GM15510 (cell line): ENCODE data around the gene FNDC1.

Source experiments
- POLR2A ChIP-seq: IDR thresholded peaks from 3 replicates; pipeline ENCODE4 v1.6.1; 2011; ENCODE audit warnings: borderline replicate concordance; ENCODE audit not compliant: insufficient read length; ENCODE audit errors: extremely low read depth

Gene FNDC1

GRCh38 chr6:159149641-159150040, 19.6 kb upstream of the FNDC1 start:
- no peak for TF ChIP-seq POLR2A

- no peak for TF ChIP-seq POLR2A
Observed at GRCh38 chr6:159151266-159151855, 17.8 kb upstream of the FNDC1 start.

- TF ChIP-seq POLR2A = no peak
Observed at GRCh38 chr6:159152041-159152440, 17.2 kb upstream of the FNDC1 start.

DNA sequence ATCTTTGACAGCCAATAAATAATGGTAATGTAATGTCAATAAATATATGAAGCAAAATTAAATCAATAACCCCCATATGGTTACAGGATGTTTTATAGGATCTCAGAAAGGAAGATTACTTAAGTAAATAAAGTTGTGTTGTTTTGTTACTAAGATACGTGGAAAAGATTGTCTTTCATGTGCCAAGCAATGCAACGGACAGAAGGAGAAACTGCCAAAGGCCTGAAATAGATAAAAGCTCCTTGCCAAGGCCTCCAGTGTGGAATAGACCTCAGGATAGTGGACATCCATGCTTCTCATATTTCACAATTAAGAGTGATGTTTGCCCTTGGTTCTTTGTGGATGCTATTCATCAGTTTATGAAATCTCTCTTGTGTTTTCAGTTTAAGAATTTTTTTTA, 16.4 kb upstream of the FNDC1 start:
- no peak for TF ChIP-seq POLR2A

GRCh38 chr6:159155679-159156078, 13.5 kb upstream of the FNDC1 start:
- TF ChIP-seq POLR2A = no peak

DNA sequence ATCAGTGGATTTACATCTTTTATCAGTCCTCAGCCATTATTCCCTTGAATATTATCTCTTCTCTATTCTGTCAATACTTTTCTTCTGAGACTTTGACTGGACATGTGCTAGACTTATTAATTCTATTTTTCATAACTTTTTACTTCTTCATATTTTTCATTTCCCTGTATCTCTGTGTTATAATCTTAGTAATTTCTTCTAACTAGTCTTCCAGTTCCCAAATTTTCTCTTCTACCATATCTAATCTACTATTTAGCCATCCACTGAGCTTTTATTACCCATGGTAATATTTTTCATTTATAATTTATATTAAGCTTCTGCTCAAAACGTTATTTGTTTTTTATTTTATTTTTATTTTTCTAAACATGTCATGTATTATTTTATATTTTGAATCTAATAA, 13.1 kb upstream of the FNDC1 start:
- TF ChIP-seq POLR2A = no peak

DNA sequence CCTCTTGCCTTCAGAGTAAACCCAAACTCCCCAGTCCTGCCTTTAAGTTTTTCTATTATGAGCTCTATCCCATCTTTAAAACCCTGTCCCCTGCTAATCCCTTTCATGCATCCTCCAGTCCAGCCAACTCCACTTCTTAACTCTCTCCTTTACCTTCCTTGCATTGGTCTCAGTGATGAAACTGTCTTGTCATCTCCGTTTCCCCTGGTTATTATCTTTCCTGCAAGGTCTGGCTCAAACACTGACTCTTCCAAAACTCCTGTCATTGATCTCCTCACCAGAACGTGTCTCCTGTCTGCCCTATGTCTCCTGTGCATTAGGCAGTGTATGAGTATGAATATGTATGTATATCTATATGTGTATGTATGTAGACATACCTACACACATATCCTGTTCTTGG, 11.8 kb upstream of the FNDC1 start:
- TF ChIP-seq POLR2A = no peak

DNA sequence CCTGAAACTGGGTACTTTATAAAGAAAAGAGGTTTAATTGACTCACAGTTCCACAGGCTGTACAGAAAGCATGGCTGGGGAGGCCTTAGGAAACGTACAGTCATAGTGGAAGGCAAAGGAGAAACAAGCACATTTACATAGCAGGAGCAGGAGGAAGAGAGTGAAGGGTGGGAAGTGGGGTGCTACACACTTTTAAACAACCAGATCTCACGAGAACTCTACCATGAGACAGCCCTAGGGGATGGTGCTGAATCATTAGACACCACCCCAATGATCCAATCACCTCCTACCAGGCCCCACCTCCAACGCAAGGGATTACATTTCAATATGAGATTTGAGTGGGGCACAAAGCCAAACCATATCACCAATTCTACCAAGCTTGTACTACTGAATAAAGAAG, 7.4 kb upstream of the FNDC1 start:
- no peak for TF ChIP-seq POLR2A

DNA sequence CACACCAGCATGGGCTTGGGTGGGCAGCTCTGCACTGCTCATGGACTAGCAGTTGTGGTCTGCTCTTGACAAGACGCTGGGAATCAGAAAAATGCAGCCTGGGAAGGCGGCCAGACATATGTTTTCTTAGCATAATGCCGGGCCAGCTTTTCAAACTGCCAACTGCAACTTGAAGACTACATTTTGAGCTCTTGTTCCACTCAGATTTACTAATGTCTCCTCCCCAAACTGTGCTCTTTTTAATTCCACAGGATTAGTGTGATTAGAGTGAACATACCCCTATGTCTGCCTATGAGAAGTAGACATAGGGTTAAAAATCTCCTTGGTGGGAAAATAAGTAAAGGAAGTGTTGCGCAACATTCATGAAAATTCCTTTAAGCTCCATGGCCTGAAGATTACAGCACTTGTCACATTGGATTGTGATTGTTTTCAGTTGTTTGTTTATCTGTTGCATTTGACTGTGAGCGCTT, 5.3 kb upstream of the FNDC1 start:
- no peak for TF ChIP-seq POLR2A

DNA sequence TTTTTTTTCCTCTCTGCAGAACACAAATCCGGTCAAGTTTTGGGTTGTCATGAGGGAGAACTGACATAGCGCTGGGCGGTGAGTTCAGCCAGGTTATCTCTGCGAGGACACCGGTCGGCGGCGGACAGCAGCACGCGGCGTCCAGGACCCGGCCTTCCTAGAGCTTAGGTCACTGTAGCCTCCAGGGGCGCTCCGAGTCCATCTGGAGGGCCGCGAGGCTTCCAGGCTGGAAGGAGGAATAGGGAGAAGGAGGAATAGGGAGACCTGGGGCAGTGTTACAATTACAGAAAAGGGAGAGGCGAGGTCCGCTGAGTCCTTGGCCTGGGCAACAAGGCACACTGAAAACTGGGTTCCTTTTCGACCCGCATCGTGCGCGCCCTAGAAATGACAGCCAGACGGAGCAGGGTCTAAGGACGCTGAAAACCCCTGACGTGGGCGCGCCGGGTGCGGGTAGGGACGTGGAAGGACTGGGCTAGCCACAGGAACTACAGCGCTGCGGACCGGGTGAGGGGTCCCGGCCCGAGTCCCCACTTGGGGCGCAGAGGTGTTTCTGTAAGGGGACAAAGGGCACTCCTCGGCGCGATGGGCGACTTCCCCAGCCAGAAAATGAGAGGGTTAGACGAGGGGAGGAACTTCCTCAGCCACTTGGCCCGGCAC, 536 bp upstream of the FNDC1 start:
- TF ChIP-seq POLR2A = no peak

DNA sequence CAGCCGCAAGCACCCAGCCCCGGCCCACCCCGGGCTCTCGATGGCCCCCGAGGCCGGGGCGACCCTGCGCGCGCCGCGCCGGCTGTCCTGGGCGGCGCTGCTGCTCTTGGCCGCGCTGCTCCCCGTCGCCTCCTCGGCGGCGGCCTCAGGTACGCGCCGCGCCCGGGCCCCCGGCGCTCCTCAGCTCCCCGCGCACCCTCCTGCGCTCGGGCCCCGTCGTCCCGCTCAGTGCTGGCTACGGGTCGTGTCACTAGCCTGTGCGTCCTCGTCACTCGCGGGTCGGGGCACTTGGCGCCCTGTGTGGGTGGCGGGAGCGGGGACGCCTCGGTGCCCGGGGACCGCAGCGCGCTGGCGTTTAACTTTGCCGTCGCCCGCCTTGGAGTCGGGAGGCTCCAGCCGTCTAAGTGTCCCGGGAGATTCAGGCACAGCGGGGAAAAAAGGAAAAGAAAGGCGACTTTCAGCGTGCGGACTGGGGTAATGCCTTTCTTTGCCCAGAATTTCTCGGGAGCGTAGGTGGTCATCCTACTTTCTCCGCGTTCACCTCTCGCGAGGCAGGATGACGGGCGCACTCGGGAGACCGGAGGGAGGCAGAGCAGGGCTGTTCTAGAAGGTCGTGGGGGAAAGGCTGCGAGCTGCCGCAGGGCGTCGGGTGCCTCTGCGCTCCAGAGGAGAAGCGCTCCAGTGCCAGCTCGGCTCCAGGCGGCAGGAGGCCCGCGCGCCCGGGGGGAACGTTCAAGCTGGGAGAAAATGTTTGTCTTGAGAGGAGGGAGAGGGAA, 545 bp downstream of the FNDC1 start:
- no peak for TF ChIP-seq POLR2A

DNA sequence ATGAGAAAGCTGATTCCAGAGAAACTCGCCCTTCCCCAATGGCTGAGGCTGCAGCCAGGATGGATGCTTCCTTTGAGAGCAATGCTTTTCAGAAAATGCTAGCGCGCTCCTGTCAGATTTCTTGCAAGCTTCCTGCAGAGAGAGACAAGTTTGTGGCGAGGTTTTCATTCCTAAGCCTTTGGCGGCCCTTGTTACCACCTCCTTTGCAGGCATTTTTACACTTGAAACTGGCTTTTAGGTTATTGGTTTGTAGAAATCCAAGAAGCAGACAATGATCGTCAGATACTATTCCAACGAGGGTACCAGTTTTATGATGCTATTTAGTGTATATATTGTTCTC, 1.1 kb downstream of the FNDC1 start:
- TF ChIP-seq POLR2A = no peak

DNA sequence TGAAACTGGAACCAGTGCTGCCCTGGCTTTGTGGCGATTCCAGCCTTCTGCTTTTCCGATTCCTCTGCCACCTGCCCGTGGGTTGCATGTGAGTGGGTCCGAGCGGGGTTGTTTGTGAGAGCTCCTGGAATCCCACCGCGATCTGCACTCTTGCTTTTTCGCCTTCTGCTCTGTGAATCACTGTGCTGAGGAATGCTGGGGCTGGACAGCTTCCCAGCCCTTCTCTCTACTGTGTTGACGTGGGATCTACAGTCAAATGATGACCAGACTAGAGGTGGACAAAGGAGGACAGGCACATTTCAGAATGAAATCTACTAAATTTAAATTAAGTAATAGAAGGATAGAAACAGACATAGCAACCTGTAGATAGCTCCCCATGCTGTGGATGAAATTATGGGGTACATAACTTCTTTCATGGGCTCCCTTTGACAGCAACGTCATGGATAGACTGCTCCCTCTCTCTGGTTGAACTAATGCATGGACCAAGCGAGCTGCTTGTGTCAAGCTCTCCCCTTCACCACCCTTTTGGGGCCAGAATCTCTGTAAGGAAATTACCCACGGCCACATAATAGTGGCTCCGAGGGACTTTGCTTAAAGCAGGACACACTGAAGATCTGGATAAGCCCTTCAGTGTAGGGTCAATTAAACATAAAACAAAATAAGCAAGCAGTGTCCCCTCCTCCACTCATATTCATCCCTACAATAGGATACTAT, 2.0 kb downstream of the FNDC1 start:
- TF ChIP-seq POLR2A = no peak

DNA sequence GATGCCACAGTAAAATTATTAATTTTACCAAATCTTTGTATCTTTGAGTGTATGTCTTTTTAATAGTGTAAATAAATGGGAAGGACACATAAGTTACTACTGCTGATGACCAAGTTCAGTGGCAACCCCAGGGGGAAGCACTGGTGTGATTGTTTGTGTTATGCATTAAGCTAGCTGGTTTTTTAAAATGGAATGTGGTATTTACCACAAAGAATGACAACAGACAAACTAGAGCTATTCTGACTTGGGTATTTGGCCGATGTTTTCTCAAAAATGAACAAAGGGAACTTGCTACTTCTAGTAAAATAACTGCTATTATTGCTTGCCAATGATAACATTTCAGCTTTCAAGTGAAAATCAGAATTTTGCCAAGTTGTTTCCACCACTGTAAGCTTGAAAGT, 2.9 kb downstream of the FNDC1 start:
- no peak for TF ChIP-seq POLR2A

DNA sequence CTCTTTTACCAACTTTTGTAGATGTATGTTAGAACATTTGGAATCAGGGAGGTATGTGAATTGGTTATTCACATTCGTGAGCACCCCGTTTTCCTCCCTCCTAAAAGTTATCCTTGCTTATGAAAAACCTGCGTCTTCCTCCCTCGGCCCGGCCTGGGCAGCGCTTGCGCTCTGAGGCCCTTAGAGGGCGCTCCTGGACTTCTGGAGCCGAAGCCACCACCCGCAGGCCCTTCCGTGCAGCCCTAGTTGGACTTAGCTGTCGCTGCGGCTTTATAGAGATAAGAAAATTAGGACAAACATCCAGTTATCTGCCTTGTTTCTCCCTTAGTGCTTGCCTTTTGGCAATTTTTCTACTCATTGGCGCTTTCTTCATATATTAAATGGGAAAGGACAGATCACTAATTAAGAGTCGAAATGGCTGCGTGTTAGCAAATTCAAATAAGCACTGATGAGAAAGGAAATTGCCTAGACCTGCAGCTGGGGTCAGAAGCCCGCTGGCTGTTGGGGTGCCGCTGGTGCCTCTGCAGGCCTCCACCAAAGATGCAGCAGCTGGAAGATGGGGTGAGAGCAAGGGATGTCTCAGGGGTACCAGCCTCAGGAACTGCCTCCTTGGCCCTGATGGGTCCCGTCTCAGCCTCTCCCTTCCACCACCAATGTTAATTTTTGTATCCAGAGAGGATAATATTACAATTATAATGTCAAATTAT, 5.2 kb downstream of the FNDC1 start:
- no peak for TF ChIP-seq POLR2A
